Measurements from ENCODE around the gene SNAI3.

Gene SNAI3

DNA sequence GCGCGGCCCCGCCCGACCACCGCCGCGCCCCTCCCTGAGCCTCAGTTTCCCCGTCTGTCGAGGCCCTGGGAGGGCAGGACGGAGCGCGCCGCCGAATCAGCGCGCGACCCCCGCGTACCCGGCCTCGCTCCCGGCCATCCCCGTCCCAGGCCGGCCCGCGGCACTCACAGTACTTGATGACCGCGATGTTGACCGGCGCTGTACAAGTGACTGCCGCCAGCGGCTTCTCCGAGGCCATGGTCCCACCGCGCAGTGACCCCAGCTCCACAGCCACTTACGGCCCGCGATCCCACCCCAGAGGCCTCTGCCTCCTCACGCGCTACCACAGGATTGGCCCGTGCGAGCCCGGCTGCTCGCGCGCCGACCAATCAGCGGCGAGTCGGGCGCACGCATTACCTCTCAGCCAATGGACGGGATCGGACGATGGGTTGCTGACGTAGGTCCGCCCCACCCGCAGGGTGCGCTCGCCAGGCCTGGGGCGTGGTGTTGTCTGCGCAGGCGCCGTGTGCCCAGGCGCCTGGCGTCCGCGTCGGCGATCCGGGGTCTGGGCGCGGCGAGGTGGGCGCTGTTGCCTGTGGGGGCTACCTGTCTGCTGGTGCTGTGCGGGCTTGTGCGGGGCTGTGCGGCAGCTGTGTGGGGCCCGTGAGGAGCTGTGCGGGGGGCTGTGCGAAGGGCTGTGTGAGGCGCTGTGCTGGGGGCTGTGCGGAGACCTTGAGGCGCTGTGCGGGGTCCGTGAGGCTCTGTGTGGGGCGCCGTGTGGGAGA is 23.3 kb downstream of the SNAI3 start, which contains the start of gene MVD:
Gene MVD (minus strand): TSS at position 249 of the 764 bp plus-strand sequence. CDS start 11 bp downstream, at position 238.
- H3K27me3 Mint-ChIP-seq, result no peaks in the 10 kb centered on the region
- peak; percentile 95 for DNase-seq
- H3K9me3 Mint-ChIP-seq, result no peaks in the 10 kb centered on the region
- H3K27ac Mint-ChIP-seq, result peak within 1 kb of the TSS; percentile 92
- H3K36me3 Mint-ChIP-seq (ENCODE audit: low read depth), result peaks cover 2% of the 10 kb centered on the region
- peaks cover 17% of the 10 kb centered on the region for H3K4me1 Mint-ChIP-seq
- peak; percentile 99 for ATAC-seq
- peak within 1 kb of the TSS; percentile 88 for H3K4me3 Mint-ChIP-seq

DNA sequence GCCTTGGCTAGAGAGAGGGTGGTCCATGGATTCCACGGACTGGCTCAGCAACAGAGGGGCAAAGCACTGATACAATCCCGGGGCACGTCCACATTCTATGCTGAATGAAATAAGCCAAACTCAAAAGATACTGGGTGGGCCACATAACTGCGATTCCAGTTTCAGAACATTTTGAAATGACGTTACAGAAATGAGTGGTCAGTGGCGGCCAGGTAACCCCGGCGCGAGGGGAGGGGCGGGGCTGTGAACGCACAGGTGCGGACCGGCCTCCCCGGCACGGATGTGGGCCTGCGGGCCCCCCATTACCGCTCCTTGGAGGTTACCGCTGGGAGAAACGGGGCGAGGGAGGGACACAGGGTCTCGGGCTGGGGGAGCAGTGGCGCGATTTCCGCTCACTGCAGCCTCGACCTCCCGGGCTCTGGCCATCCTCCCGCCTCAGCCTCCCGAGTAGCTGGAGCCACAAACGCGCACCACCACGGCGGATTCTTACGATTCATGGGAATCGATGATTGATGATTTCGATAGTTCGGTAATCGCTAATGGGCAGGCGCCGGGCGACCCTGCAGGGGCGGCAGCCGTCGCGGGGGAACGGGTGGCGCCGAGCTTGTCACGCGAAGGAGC is 24.0 kb downstream of the SNAI3 start:
- H3K4me1 Mint-ChIP-seq, result peaks cover 17% of the 10 kb centered on the region
- H3K36me3 Mint-ChIP-seq (ENCODE audit: low read depth), result no peaks in the 10 kb centered on the region
- ATAC-seq, result no peak
- H3K9me3 Mint-ChIP-seq, result no peaks in the 10 kb centered on the region
- no peak for DNase-seq
- peak overlapping the region; percentile 70 for H3K27ac Mint-ChIP-seq
- peak overlapping the region; percentile 88 for H3K4me3 Mint-ChIP-seq
- no peaks in the 10 kb centered on the region for H3K27me3 Mint-ChIP-seq

DNA sequence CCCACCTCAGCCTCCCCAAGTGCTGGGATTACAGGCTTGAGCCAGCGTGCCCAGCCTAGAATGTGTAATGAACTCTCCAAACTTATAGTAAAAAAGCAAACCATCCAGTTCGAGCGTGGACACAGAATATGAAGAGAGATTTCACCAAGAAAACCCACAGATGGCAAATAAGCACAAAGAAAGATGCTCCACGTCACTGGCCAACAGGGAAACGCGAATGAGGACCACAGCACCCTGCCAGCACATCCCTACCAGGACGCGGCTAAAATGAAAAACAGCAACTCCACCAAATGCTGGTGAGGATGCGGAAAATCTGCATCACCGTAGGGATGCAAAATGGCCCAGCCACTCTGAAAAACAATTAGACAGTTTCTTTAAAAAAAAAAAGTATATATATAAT is 24.8 kb downstream of the SNAI3 start:
- Mint-ChIP-seq H3K27ac (peak overlapping the region; percentile 22), H3K36me3 (ENCODE audit: low read depth) (no peaks in the 10 kb centered on the region), H3K9me3 (no peaks in the 10 kb centered on the region), H3K4me1 (peaks cover 17% of the 10 kb centered on the region), H3K4me3 (peak overlapping the region; percentile 59), H3K27me3 (no peaks in the 10 kb centered on the region)
- ATAC-seq (no peak), DNase-seq (no peak)

DNA sequence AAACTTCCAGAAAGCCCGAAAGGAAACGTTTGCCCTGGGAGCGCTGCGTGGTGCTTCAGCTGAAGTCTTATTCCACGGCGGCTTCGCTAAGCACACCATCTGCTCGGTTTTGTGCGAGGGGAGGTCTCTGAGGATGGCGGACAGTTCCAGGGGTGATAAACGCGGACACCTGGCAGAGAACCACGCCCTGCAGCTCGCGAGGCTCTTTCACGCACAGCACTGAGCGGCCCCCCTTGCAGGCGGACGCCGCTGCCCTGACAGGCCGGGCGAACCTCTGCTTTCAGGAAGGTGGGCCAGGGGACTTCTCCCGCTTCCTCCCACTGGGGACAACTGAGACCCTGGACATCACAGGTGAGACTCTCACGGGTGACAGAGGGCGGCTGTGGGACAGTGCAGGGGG is 27.1 kb downstream of the SNAI3 start:
- Mint-ChIP-seq H3K36me3 (ENCODE audit: low read depth) (peaks cover 3% of the 10 kb centered on the region), H3K27ac (no peak overlapping the region), H3K27me3 (no peaks in the 10 kb centered on the region), H3K9me3 (no peaks in the 10 kb centered on the region), H3K4me3 (no peak overlapping the region), H3K4me1 (peaks cover 16% of the 10 kb centered on the region)
- no peak for ATAC-seq
- no peak for DNase-seq

DNA sequence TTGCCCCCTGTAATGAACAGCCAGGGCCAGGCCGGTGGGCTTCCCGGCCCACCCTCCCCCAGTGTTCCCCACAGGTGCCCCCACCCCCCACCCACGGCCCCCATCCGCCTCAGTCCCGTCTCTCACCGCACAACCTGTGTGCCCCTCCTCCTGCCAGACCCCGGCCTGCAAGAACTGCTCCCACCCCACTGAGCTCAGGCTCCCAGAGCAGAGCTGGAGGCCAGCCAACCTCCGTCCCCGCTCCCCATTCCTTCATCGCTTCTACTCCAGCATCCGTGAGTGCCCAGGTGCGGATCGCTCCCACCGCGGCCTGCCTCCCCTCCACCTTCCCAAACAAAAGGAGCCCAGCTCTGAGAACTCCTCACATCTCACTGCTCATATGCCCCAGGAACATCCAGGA is 27.6 kb downstream of the SNAI3 start:
- H3K4me3 Mint-ChIP-seq, result no peak overlapping the region
- peaks cover 3% of the 10 kb centered on the region for H3K36me3 Mint-ChIP-seq (ENCODE audit: low read depth)
- DNase-seq, result no peak
- no peaks in the 10 kb centered on the region for H3K9me3 Mint-ChIP-seq
- no peak for ATAC-seq
- no peak overlapping the region for H3K27ac Mint-ChIP-seq
- no peaks in the 10 kb centered on the region for H3K27me3 Mint-ChIP-seq
- H3K4me1 Mint-ChIP-seq, result peaks cover 13% of the 10 kb centered on the region

DNA sequence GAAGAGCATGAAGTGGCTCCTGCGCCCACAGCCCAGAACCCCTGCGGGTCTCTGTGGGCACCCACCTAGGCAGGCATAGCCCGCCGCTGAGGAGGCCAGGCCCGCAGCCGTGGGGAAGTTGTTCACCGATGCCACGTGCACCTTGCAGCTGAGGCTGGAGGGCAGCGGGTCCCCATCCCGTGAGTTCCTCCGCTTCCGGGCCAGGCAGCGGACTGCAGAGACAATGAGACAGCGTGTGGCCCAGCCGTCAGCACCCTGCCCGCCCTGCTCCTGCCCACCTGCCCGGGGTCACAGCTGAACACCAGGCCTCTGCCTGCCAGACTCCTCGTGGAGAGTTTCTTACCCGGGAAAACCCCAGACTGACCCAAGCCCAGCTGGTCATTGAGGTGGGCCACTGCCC is 28.9 kb downstream of the SNAI3 start:
- Mint-ChIP-seq H3K9me3 (no peaks in the 10 kb centered on the region), H3K4me3 (no peak overlapping the region)

DNA sequence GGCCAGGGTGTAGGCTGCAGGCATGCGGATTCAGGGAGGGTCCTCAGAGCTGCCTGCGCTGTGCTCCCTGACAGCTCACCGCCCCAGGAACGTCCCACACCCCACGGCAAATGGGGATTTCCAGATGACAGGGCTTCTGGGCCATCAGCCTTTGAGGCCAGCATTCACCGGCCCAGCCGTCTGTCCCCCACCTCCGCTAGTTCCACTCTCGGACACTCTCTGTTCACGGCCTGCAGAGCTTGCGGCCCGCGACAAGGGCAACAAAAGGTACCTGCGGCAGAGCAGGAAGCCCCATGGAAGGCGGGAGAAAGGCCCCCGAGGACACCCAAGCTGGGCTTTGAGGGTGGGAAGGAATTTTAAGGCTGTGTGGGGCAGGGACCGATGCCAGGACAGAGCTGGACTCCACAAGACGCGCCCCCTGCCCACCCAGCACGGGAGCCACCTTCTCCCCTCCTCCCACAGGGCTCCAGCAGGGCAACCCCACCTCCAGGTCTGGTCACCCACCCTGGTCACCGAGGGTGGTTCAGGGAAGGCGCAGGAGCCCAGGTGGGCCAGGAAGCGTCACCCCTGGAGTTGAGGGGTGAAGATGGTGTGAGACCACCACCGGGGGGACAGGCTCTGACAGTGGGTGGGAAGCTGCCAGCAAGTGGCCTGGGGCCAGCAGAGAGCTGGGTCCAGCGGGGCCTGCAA is 29.9 kb downstream of the SNAI3 start:
- DNase-seq (no peak), ATAC-seq (no peak)
- H3K4me3 Mint-ChIP-seq, result no peak overlapping the region
- no peaks in the 10 kb centered on the region for H3K27me3 Mint-ChIP-seq
- H3K36me3 Mint-ChIP-seq (ENCODE audit: low read depth), result peaks cover 3% of the 10 kb centered on the region
- H3K9me3 Mint-ChIP-seq, result no peaks in the 10 kb centered on the region
- no peak overlapping the region for H3K27ac Mint-ChIP-seq
- peaks cover 10% of the 10 kb centered on the region for H3K4me1 Mint-ChIP-seq

More for the DNA sequence above, 28.9 kb downstream of the SNAI3 start:
- peaks cover 3% of the 10 kb centered on the region for H3K36me3 Mint-ChIP-seq (ENCODE audit: low read depth)
- H3K27me3 Mint-ChIP-seq, result no peaks in the 10 kb centered on the region
- H3K27ac Mint-ChIP-seq, result no peak overlapping the region
- peaks cover 12% of the 10 kb centered on the region for H3K4me1 Mint-ChIP-seq
- no peak for ATAC-seq
- no peak for DNase-seq

DNA sequence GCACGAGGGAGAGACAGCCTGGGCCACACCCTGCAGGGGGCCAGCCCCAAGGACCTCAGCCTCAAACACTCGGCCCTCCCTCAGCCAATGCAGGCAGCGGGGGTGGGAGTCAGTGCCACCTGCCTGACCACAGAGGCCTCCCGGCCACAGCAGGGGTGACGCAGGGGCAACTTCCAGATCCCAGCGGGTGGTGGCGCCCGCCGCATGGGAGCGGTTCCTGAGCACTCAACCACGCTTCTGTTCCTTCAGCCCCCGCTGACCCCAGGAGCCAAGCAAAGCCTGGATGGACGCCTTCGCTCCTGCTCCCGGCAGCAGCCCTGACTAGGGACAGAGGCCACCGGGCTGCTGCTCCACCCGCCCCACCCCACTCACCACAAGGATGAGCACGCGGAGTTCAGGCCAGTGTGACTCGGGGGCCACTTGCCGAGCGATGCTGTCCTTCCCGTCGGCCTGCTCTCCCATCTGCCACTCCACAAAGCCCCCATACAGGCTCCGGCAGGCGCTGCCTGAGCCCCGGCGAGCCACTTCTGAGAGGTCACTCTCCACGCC is 30.5 kb downstream of the SNAI3 start:
- Mint-ChIP-seq H3K36me3 (ENCODE audit: low read depth) (peaks cover 3% of the 10 kb centered on the region), H3K27ac (no peak overlapping the region), H3K4me1 (peaks cover 9% of the 10 kb centered on the region), H3K4me3 (no peak overlapping the region), H3K9me3 (no peaks in the 10 kb centered on the region), H3K27me3 (no peaks in the 10 kb centered on the region)
- DNase-seq (no peak), ATAC-seq (no peak)

DNA sequence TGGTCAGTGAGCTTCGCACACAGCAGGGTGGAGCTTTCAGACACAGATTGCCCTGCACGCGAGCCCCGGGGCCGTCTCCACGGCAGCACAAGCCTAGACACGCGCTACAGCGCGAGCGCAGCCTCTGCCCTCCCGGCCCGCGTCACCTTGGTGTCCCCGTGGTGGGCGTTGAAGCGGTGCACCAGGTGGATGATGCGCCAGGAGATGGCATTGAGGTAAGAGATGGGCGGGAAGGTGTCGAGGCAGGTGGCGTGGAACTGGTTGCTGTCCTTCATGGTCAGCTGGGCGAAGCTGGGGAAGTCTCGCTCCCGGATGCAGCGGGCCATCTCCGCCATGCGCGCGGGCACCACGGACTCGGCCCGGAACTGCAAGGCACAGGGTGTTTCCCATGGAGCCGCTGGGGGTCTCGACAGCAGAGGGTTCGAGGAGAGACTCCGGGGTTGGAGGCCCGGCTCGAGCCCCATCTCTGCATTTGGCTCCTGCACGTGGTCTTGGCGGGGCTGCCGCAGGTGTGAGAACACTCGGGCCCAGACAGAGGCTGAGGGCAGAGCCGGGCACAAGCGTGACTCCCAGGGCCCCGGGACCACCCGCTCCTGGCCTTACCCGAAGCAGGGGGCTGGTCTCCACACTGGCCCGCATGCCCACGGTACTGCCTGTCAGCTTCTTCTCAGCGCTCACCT is 31.1 kb downstream of the SNAI3 start:
- DNase-seq, result no peak
- no peak overlapping the region for H3K4me3 Mint-ChIP-seq
- ATAC-seq, result no peak
- H3K9me3 Mint-ChIP-seq, result no peaks in the 10 kb centered on the region
- peaks cover 3% of the 10 kb centered on the region for H3K36me3 Mint-ChIP-seq (ENCODE audit: low read depth)
- no peaks in the 10 kb centered on the region for H3K27me3 Mint-ChIP-seq
- H3K4me1 Mint-ChIP-seq, result peaks cover 9% of the 10 kb centered on the region
- no peak overlapping the region for H3K27ac Mint-ChIP-seq

DNA sequence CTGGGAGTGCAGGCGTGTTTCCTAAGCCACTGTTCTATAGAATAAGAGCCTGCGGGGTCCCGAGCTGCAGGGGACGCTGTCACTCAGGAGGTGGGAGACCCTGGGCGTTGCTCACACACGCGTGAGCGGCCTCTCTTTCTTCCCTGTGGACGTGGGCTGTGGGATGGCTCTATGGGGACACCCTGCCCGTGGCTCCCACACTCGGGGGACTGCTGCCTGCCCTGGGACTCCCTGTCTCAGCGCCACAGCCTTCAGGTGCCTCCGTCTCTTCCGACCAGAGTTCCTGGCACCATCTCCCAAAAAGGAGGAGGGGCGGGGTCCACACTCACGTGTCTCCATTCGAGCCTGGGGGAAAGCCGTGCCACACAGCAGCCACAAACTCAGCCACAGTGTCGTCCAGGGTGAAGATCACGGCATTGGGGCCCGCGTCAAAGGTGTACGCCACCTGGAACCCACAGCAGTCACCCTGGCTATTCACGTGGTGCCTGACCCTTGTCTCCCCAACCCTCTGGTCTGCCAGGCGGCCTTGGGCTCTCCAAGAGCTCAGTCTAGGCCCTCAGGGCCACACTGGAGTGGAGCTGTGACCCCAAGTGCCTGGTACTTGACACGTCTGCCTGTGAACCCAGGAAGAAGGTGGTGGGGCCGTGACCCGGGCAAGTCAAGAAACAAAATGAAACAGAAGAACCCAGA is 31.8 kb downstream of the SNAI3 start:
- no peaks in the 10 kb centered on the region for H3K27me3 Mint-ChIP-seq
- ATAC-seq, result no peak
- DNase-seq, result no peak
- no peak overlapping the region for H3K4me3 Mint-ChIP-seq
- no peaks in the 10 kb centered on the region for H3K9me3 Mint-ChIP-seq
- H3K4me1 Mint-ChIP-seq, result peaks cover 12% of the 10 kb centered on the region
- no peak overlapping the region for H3K27ac Mint-ChIP-seq
- H3K36me3 Mint-ChIP-seq (ENCODE audit: low read depth), result peaks cover 3% of the 10 kb centered on the region

DNA sequence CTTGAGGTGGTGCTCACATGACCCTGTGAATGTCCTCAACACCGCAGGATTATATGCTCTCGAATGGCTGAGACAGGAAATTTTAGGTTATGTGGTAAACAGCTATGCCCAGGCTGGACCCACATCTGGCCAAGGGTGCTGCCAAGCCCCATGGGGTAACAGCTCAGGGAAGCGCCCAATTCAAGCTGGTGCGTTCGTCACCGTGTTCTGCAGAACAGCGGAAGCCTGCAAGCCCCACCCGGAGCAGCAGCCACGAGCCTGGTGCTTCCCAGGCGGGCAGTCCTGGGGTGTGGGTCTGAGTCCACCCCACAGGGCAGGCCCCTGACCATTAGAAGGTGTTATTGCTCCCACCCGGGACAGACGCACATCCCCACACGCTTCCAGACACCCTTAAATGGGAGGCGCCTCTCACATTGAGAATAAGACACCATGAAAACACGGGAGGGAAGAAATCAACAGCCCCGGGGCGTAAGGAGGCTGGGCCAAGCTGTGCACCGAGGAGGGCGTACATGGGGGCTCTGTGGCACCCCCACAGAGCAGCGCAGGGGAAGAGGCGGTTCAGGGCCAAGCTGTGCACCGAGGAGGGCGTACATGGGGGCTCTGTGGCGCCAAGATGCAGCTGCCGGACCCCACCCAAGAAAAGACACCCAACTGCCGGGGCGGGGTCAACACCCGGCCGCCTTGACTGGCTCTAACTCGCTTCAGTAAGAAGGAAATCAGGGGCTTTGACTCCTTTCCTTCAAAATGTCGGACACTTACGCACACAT is 32.5 kb downstream of the SNAI3 start:
- H3K9me3 Mint-ChIP-seq, result no peaks in the 10 kb centered on the region
- no peak overlapping the region for H3K4me3 Mint-ChIP-seq
- ATAC-seq (no peak), DNase-seq (no peak)
- H3K4me1 Mint-ChIP-seq, result peaks cover 17% of the 10 kb centered on the region
- H3K36me3 Mint-ChIP-seq (ENCODE audit: low read depth), result peaks cover 6% of the 10 kb centered on the region
- H3K27ac Mint-ChIP-seq, result no peak overlapping the region
- H3K27me3 Mint-ChIP-seq, result no peaks in the 10 kb centered on the region

DNA sequence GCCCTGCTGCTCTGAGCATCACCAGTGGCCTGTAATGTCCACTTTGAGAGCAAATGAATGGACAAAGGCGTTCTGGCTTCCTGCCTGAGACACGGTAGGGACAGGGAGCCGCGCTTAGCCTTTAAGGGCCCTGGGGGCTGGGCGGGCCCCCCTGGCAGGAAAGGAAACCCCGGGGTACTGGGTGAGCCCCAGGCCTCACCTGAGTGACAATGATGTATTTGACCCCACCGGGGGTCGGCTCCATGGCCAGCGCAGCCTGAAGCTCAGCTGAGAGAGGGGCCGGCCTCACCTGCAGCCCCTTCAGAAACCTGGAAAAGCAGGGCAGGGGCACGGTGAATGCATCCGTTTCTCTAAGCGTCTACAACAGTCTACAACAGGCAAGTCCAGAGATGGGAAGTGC is 33.2 kb downstream of the SNAI3 start:
- Mint-ChIP-seq H3K27ac (no peak overlapping the region), H3K36me3 (ENCODE audit: low read depth) (peaks cover 6% of the 10 kb centered on the region), H3K4me1 (peaks cover 17% of the 10 kb centered on the region), H3K4me3 (no peak overlapping the region), H3K27me3 (no peaks in the 10 kb centered on the region), H3K9me3 (no peaks in the 10 kb centered on the region)
- ATAC-seq, result no peak
- DNase-seq, result no peak

DNA sequence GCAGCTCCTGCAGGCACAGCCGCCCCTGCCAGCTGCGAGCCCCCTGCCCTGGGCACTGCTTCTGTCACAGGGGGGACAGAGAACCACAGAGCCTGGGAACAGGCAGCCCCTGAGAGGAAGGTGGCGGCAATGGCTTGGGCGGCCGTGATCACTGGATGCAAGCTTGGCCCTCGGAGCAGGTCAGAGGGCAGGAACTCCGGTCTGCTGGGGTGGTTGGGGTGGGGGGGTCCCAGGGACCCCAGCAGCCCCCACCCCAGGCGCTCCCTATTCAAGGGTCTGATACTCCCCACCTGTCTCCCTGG is 33.6 kb downstream of the SNAI3 start:
- no peak overlapping the region for H3K27ac Mint-ChIP-seq
- H3K36me3 Mint-ChIP-seq (ENCODE audit: low read depth), result peaks cover 6% of the 10 kb centered on the region
- DNase-seq (no peak), ATAC-seq (no peak)
- H3K4me1 Mint-ChIP-seq, result peaks cover 17% of the 10 kb centered on the region
- no peaks in the 10 kb centered on the region for H3K9me3 Mint-ChIP-seq
- no peak overlapping the region for H3K4me3 Mint-ChIP-seq
- H3K27me3 Mint-ChIP-seq, result no peaks in the 10 kb centered on the region
